SH-SY5Y (cell line): ENCODE data around the gene MXI1.

Source experiments
- GATA2 ChIP-seq: IDR thresholded peaks from 2 replicates; pipeline ENCODE4 v1.6.1; 2011; ENCODE audit warnings: mild to moderate bottlenecking, low read depth, low read length
- GATA3 ChIP-seq: IDR thresholded peaks from 2 replicates; pipeline ENCODE4 v1.6.1; 2011; ENCODE audit warnings: low read depth, mild to moderate bottlenecking, low read length, moderate library complexity

DNA sequence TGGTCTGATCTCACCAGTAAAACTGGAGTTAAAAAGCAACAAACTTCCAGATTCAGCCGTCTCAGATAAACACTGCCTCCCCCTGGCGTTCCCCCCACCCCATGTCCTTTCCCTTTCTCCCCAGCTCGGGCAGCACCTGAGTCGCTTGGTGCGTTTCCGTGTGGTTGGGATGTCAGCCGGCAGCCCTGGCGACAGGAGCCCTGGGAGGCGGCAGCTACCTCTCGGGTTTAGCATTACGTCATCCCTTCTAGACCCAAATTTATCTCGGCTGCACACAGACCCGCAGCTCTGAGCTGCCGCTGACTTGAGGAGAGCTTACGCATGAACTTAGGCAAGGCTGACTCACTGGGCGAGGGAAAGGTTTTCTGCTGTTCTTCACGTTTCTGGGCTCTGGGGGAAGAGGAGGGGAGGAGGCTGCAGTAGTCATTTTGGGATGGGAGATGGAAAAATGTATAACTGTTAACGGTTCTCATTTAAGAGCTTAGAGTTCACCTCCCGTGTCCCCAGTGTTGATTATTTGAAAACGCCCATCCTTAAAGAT, 14.4 kb downstream of the MXI1 start:
- TF ChIP-seq GATA2 (no peak), GATA3 (no peak)
